HG03095 (cell line): ENCODE measurements around the gene SNORC.

Source experiments
- ATAC-seq: cut with Tn5 transposase; IDR thresholded peaks from one replicate; pipeline ENCODE4 v1.9.1; 2021; ENCODE audit warnings: moderate library complexity; ENCODE audit not compliant: unreplicated experiment

The SNORC gene

GRCh38 chr2:232882085-232882484 lies 12.0 kb downstream of the SNORC start:
- ATAC-seq, result no peak

- ATAC-seq, result no peak
Measured at GRCh38 chr2:232882505-232883115, 12.5 kb downstream of the SNORC start.

GRCh38 chr2:232883116-232883721 lies 13.2 kb downstream of the SNORC start:
- ATAC-seq, result no peak

- no peak for ATAC-seq
Measured at GRCh38 chr2:232884001-232884421, 13.9 kb downstream of the SNORC start.

- ATAC-seq, result no peak
Measured at GRCh38 chr2:232884549-232885263, 14.6 kb downstream of the SNORC start.

GRCh38 chr2:232885264-232885961 lies 15.3 kb downstream of the SNORC start:
- ATAC-seq, result no peak

GRCh38 chr2:232886176-232886575 lies 16.1 kb downstream of the SNORC start:
- no peak for ATAC-seq

GRCh38 chr2:232886632-232887031 lies 16.6 kb downstream of the SNORC start:
- ATAC-seq, result no peak

- no peak for ATAC-seq
Measured at GRCh38 chr2:232887171-232887850, 17.2 kb downstream of the SNORC start.

GRCh38 chr2:232888099-232888836 lies 18.2 kb downstream of the SNORC start:
- no peak for ATAC-seq

- no peak for ATAC-seq
Measured at GRCh38 chr2:232888839-232889529, 18.9 kb downstream of the SNORC start.

- ATAC-seq, result no peak
Measured at GRCh38 chr2:232889876-232890401, 19.9 kb downstream of the SNORC start.

GRCh38 chr2:232890536-232890895 lies 20.5 kb downstream of the SNORC start:
- no peak for ATAC-seq

- ATAC-seq, result no peak
Measured at GRCh38 chr2:232890896-232891601, 21.0 kb downstream of the SNORC start.

GRCh38 chr2:232891621-232892071 lies 21.6 kb downstream of the SNORC start:
- no peak for ATAC-seq

GRCh38 chr2:232892221-232892620 lies 22.2 kb downstream of the SNORC start:
- no peak for ATAC-seq

GRCh38 chr2:232892843-232893242 lies 22.8 kb downstream of the SNORC start:
- ATAC-seq, result no peak

- ATAC-seq, result no peak
Measured at GRCh38 chr2:232893834-232894233, 23.8 kb downstream of the SNORC start.

- no peak for ATAC-seq
Measured at GRCh38 chr2:232894251-232894650, 24.2 kb downstream of the SNORC start.
